BJ (cell line): ENCODE results near the gene SELENOO. TPM values are rescaled to one million over a fixed set of nuclear protein-coding genes. Genes with fewer than 3 reads are reported as not detected.
A peak's percentile ranks its signal among the peaks of the same experiment; 100 is the strongest.

Experiments
- CTCF ChIA-PET: fragments of 350-600 bp; formaldehyde crosslinking; extraction: SDS; loops from one replicate; lab custom pipeline; 2021; ENCODE audit warnings: antibody characterized with exemption, inconsistent platforms; lab: Yijun Ruan, JAX
- POLR2A ChIA-PET: fragments of 300-600 bp; sonication (Branson Sonifier 250); formaldehyde crosslinking; extraction: SDS; loops from one replicate; lab custom pipeline; 2021; ENCODE audit warnings: antibody characterized with exemption; lab: Charles Lee
- DNase-seq: peaks from one replicate; pipeline ENCODE4 v3.0.0-alpha.2; 2011; ENCODE audit warnings: low read depth
- H3K27me3 ChIP-seq: 2 replicates; pipeline ENCODE4 v1.6.0; 2011; ENCODE audit warnings: low read length; ENCODE audit not compliant: control insufficient read depth, insufficient read depth
- H3K36me3 ChIP-seq: 2 replicates; pipeline ENCODE4 v1.5.1; 2011; ENCODE audit warnings: low read length; ENCODE audit not compliant: control insufficient read depth, insufficient read depth
- H3K4me3 ChIP-seq: 2 replicates; pipeline ENCODE4 v1.5.1; 2011; ENCODE audit warnings: low read depth, mild to moderate bottlenecking, control low read depth, low read length
- polyA plus RNA-seq: library from polyadenylated mRNA; depleted of rRNA; stranded (reverse); fragments of >200 nt; gene quantifications from 2 replicates; pipeline ENCODE4 v1.2.3, GENCODE V29; 2011
- TF ChIP-seq, protein P1 (sequence below): IDR thresholded peaks from 2 replicates; pipeline ENCODE4 v1.5.1; 2011; ENCODE audit warnings: low read depth, mild to moderate bottlenecking, control low read depth, inconsistent platforms, low read length, moderate library complexity; ENCODE audit not compliant: insufficient read depth

Gene SELENOO
- polyA plus RNA-seq, 1 experiment: 16.7 TPM

DNA sequence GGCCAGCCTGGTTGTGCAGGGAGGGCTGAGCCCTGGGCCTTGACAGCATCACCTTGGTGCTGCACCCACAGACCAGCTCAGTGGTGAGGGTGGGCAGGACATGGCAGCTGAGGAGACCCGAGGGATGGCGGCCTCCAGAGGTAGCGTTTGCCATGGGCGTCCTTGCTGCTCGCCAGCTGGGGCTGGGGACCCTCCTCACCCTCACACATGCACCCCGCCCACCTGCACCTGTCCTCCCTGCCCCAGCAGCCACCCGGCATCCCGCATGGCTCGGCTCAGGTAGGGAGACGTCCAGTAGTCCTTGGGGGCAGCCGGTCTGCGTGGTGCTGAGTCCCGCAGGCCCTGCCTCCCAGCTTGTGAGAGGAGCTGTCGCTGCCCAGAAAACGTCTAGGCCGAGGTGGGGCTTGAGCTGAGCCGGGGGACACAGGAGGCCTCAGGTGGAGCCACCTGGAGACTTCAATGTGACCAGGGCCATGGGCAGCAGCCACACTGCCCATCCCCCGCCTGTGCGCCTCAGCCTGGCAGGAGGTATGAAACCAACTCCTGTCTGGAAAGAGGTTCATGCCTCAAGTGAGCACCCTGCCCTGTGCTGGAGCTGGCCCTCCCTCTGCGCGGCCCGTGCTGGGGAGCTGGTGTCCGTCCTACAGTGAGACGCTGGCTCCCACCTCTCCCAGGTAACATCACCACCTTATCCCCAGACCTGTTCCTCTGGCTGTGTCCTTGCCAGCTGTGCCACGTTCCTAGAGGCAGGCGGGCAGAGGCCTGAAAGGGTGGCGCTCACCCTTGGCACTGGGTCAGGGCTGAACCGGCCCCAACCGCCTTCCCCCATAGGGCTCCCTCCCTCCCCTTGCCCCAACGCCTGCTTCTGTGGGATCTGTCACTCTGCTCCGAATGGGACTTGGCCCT lies 18.4 kb upstream of the SELENOO start:
- Histone ChIP-seq H3K27me3 (no peaks in the 10 kb centered on the region), H3K36me3 (no peaks in the 10 kb centered on the region), H3K4me3 (no peak overlapping the region)
- DNase-seq: no peak
- CTCF ChIA-PET: no interaction called here
- TF ChIP-seq, protein P1, sequence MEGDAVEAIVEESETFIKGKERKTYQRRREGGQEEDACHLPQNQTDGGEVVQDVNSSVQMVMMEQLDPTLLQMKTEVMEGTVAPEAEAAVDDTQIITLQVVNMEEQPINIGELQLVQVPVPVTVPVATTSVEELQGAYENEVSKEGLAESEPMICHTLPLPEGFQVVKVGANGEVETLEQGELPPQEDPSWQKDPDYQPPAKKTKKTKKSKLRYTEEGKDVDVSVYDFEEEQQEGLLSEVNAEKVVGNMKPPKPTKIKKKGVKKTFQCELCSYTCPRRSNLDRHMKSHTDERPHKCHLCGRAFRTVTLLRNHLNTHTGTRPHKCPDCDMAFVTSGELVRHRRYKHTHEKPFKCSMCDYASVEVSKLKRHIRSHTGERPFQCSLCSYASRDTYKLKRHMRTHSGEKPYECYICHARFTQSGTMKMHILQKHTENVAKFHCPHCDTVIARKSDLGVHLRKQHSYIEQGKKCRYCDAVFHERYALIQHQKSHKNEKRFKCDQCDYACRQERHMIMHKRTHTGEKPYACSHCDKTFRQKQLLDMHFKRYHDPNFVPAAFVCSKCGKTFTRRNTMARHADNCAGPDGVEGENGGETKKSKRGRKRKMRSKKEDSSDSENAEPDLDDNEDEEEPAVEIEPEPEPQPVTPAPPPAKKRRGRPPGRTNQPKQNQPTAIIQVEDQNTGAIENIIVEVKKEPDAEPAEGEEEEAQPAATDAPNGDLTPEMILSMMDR: no peak
- POLR2A ChIA-PET: no interaction called here

DNA sequence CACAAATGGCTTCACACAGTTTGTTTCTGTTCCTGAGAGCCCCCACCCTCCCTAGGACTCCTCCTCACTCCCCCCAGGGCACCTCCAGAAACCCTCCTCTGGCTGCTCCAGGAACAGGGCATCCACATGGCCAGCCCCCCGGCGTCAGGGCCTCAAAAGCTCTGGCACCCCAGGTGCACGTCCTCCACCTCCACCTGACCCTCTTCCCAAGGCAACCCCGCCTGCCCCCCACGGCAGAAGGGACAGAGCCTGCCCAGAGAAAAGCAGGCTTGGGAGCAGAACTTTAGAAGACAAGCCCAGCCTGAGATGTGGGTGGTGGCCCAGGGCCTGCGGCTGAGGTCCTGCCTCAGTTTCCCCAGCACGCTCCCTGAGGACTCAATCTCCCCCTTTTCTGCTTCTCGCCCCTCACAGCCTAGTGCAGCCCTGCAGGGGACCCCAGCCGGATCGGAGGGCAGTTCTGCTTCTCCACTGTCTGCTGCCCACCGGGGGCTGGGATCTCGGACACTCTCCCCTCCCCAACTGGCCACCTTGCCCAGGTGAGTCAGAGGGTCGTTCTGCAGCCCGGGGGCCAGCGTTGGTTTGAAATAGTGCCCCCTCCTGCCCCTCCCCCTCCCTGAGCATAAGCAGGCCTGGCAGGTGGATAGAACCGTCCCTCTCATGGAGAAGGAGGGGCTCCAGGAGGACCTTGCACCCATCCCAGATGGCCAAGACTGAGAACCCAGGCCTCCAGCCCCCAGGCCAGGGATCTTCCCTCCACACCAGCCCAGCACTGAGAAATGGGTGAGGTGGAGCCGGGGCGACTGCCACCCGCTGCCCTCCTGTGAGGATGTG lies 17.5 kb upstream of the SELENOO start:
- H3K36me3 ChIP-seq: no peaks in the 10 kb centered on the region
- TF ChIP-seq, protein P1: no peak
- no peaks in the 10 kb centered on the region for H3K27me3 ChIP-seq
- no peak overlapping the region for H3K4me3 ChIP-seq
- ChIA-PET POLR2A (no interaction called here), CTCF (interaction anchor here (0.6 to 1.4 kb wide), 2 partner anchors 23 to 253 kb away, joined by 3 read pairs; no protein-coding TSS in a partner anchor)
- no peak for DNase-seq

DNA sequence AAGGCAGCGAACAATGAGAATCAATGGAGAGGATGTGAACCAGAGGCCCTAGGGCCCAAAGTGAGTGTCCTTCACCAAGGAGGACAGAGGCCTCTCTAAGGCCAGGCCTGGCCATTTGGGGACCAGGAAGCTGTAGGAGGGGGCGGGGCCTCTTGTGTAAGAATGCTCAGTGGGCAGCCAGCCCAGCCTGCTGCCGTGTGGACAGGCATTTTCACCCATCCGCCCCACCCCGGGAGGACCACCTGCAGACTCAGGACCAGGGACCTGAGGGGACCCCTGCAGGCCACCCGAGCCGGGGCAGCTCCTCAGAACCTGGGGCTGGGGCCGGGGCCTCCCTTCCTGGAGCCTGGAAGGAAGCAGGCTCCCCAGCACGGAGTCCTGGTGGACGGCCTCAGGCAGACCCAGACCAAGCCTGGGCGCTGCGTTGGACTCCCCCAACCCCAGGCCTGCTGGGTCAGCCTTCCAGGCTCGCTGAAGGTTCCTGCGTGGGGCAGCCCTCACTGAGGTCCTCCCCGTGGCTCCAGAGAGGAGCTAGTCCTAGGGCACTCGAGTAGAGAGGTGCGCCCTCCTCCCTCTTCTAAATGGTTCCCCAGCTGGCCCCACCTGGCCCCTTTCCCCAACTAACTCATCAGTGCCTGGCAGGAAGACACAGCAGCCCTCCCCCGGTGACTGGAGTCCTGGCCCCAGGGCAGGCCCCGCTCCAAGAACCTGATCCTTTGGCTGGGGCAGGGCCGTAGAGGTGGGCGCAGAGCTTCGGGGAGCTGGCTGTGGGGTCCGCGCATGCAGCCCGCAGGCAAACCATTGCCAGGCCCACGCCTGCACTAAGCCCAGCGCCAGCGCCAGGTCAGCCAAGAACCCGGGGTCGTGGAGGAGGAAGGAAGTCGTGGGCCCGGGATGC lies 16.6 kb upstream of the SELENOO start:
- no peak overlapping the region for H3K4me3 ChIP-seq

DNA sequence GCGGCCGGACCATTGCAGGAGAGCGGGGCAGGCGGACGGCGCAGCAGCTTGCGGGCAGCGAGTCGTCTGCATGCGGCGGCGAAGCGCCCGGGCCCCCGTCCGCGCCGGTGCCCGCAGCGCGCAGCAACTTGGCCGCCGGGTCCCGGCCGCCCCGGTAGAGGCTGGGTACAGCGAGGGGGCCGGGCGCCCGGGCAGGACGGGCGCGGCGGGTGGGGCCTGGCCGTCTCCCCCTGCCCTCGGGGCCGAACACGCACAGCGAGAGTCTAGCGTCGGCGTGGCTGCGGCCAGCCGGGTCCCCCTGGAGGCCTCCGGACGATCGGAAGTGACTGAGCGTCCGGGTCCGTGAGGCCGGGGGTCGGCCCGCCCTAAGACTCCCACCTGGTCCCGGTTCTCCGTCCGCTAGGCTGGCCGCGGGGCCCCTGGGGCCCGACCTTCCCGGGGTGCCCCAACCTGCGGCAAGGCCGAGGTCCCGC lies 15.9 kb upstream of the SELENOO start:
- POLR2A ChIA-PET: interaction anchor here (0.9 kb wide), 1 partner anchor 14 kb away, joined by 3 read pairs; the partner anchor contains the start of gene PANX2
- TF ChIP-seq, protein P1: no peak
- Histone ChIP-seq H3K27me3 (no peaks in the 10 kb centered on the region), H3K4me3 (peak overlapping the region; percentile 43), H3K36me3 (peaks cover 3% of the 10 kb centered on the region)
- CTCF ChIA-PET: interaction anchor here (1.4 kb wide), 1 partner anchor 254 kb away, joined by 3 read pairs; no protein-coding TSS in a partner anchor
- no peak for DNase-seq

More for the DNA sequence above, 16.6 kb upstream of the SELENOO start:
- POLR2A ChIA-PET: interaction anchor here (0.9 kb wide), 1 partner anchor 13 kb away, joined by 3 read pairs; the partner anchor contains the start of gene PANX2
- H3K36me3 ChIP-seq: peaks cover 3% of the 10 kb centered on the region
- TF ChIP-seq, protein P1: no peak
- H3K27me3 ChIP-seq: no peaks in the 10 kb centered on the region
- CTCF ChIA-PET: interaction anchor here (0.6 to 1.4 kb wide), 2 partner anchors 22 to 253 kb away, joined by 3 read pairs; no protein-coding TSS in a partner anchor
- no peak for DNase-seq
